ENCODE results near the gene NRF1. TPM values are rescaled to one million over a fixed set of nuclear protein-coding genes. Genes with fewer than 3 reads are reported as not detected.

The NRF1 gene
- total RNA-seq, 1 donor from 2014 or later, result 22.8 TPM

GRCh38 chr7:129707910-129708499, 96.5 kb downstream of the NRF1 start:
- peaks cover 53% of the 10 kb centered on the region for H3K36me3 Mint-ChIP-seq (ENCODE audit: low read depth)
- H3K4me1 Mint-ChIP-seq (ENCODE audit: low read depth), result peaks cover 20% of the 10 kb centered on the region
- no peaks in the 10 kb centered on the region for H3K9me3 Mint-ChIP-seq
- DNase-seq (ENCODE audit: low spot score), result no peak
- H3K4me3 Mint-ChIP-seq (ENCODE audit: low read depth), result no peak overlapping the region
- intact Hi-C loops (cut with micrococcal nuclease), result no loop called here
- no peak overlapping the region for H3K27ac Mint-ChIP-seq
- no peaks in the 10 kb centered on the region for H3K27me3 Mint-ChIP-seq (ENCODE audit: low read depth)

DNA sequence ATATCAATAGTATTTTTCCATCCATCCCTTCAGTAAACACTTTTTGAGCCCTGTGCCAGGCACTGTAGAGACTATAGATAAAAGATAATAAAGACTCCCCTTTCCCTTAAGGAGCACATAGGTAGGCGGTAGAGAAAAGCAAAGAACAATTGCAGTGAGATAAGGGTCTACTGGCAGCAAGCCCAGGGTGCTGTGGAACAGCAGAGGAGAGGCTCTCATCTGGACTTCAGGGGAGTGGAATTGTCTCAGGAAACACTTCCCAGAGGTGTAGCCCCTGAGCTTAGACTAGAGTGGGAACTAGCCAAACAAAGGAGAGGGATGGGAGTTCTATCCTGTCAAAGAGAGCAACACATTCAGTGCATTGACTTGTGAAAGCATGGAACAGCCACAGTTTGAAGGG, 102.0 kb downstream of the NRF1 start:
- Mint-ChIP-seq H3K4me1 (ENCODE audit: low read depth) (peaks cover 2% of the 10 kb centered on the region), H3K36me3 (ENCODE audit: low read depth) (peaks cover 52% of the 10 kb centered on the region), H3K27me3 (ENCODE audit: low read depth) (no peaks in the 10 kb centered on the region), H3K9me3 (no peaks in the 10 kb centered on the region), H3K4me3 (ENCODE audit: low read depth) (no peak overlapping the region), H3K27ac (no peak overlapping the region)
- intact Hi-C loops (cut with micrococcal nuclease), result no loop called here
- DNase-seq (ENCODE audit: low spot score), result no peak

DNA sequence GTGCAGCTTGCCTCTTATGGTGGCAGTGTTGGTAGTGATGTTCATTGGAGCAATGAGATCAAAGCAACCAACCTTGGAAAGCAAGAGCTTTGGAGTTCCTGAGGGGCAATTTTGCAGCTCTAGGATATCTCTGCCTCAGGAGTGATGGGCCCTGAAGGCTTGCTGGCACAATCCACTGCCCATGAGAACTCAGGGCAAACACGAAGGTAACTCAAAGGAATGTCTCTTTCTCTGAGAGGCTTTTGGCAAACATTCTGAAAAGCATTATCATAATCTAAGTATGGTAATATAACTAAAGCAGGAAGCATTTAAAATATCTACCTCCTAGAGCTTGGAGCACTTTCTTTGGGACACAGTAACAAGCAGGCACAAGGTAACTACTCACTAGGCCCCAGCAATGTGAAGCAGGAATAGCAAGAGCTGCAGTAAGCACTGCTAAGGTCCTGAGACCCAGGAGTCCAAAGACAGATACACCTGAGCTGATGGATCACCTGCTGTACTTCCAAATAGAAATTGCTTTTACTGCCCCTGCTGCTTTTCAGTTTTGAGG, 103.1 kb downstream of the NRF1 start:
- Mint-ChIP-seq H3K36me3 (ENCODE audit: low read depth) (peaks cover 53% of the 10 kb centered on the region), H3K4me1 (ENCODE audit: low read depth) (peaks cover 6% of the 10 kb centered on the region), H3K27ac (no peak overlapping the region), H3K4me3 (ENCODE audit: low read depth) (no peak overlapping the region), H3K9me3 (no peaks in the 10 kb centered on the region), H3K27me3 (ENCODE audit: low read depth) (no peaks in the 10 kb centered on the region)
- no peak for DNase-seq (ENCODE audit: low spot score)
- intact Hi-C loops (cut with micrococcal nuclease), result no loop called here

DNA sequence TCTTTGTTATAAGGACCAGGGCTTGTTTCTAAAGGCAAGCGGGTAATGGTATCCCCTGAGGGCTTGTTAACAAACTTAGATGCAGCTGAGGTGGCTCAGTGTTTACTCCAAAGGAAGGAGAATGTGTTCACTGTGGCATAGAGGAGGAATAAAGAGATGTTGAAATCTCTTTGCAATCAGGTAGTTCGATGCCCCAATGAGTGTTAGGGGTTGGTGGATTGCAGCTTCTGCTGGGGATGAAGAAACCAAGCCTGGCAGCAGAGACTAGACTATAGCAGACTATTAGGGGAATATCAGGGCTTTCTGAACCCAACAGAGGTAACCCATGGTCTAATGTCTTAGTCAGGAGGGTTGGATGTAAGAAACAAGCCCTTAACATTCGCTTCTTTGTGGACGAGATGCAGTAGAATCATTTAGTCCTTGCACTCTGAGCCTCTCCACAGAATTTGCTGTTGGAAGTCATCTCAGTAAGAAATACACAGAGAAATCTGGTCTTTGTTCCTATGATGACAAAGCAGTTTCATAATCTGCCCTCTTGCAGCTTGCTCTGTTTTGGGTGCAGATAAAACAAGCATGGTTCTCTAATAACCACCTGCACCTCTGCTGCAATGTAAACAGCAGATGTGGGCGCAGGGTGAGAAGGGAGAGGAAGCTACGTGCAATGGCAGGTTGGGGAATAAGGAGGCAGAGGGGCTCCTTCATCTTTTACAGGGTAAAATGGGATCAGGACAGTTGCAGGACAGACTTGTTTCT, 108.6 kb downstream of the NRF1 start:
- peaks cover 16% of the 10 kb centered on the region for H3K4me1 Mint-ChIP-seq (ENCODE audit: low read depth)
- intact Hi-C loops (cut with micrococcal nuclease), result no loop called here
- H3K36me3 Mint-ChIP-seq (ENCODE audit: low read depth), result peaks cover 60% of the 10 kb centered on the region
- H3K27me3 Mint-ChIP-seq (ENCODE audit: low read depth), result no peaks in the 10 kb centered on the region
- no peak overlapping the region for H3K27ac Mint-ChIP-seq
- no peak overlapping the region for H3K4me3 Mint-ChIP-seq (ENCODE audit: low read depth)
- DNase-seq (ENCODE audit: low spot score), result no peak
- no peaks in the 10 kb centered on the region for H3K9me3 Mint-ChIP-seq

GRCh38 chr7:129721068-129721467, 109.5 kb downstream of the NRF1 start:
- H3K36me3 Mint-ChIP-seq (ENCODE audit: low read depth), result peaks cover 63% of the 10 kb centered on the region
- H3K27me3 Mint-ChIP-seq (ENCODE audit: low read depth), result no peaks in the 10 kb centered on the region
- no peak for DNase-seq (ENCODE audit: low spot score)
- H3K9me3 Mint-ChIP-seq, result no peaks in the 10 kb centered on the region
- no peak overlapping the region for H3K4me3 Mint-ChIP-seq (ENCODE audit: low read depth)
- intact Hi-C loops (cut with micrococcal nuclease), result no loop called here
- no peak overlapping the region for H3K27ac Mint-ChIP-seq
- H3K4me1 Mint-ChIP-seq (ENCODE audit: low read depth), result peaks cover 16% of the 10 kb centered on the region

- intact Hi-C loops (cut with micrococcal nuclease), result no loop called here
- Mint-ChIP-seq H3K4me1 (ENCODE audit: low read depth) (peaks cover 15% of the 10 kb centered on the region), H3K27me3 (ENCODE audit: low read depth) (no peaks in the 10 kb centered on the region), H3K4me3 (ENCODE audit: low read depth) (no peak overlapping the region), H3K36me3 (ENCODE audit: low read depth) (peaks cover 61% of the 10 kb centered on the region), H3K9me3 (no peaks in the 10 kb centered on the region), H3K27ac (no peak overlapping the region)
- no peak for DNase-seq (ENCODE audit: low spot score)
Observed at GRCh38 chr7:129723679-129724078, 112.2 kb downstream of the NRF1 start.

- Mint-ChIP-seq H3K9me3 (no peaks in the 10 kb centered on the region), H3K4me3 (ENCODE audit: low read depth) (no peak overlapping the region), H3K27me3 (ENCODE audit: low read depth) (no peaks in the 10 kb centered on the region), H3K36me3 (ENCODE audit: low read depth) (peaks cover 56% of the 10 kb centered on the region), H3K27ac (no peak overlapping the region), H3K4me1 (ENCODE audit: low read depth) (peaks cover 8% of the 10 kb centered on the region)
- DNase-seq (ENCODE audit: low spot score), result no peak
- intact Hi-C loops (cut with micrococcal nuclease), result no loop called here
Observed at GRCh38 chr7:129724796-129725195, 113.3 kb downstream of the NRF1 start.

- Mint-ChIP-seq H3K4me3 (ENCODE audit: low read depth) (no peak overlapping the region), H3K4me1 (ENCODE audit: low read depth) (no peaks in the 10 kb centered on the region), H3K36me3 (ENCODE audit: low read depth) (peaks cover 53% of the 10 kb centered on the region), H3K27me3 (ENCODE audit: low read depth) (no peaks in the 10 kb centered on the region), H3K27ac (no peak overlapping the region), H3K9me3 (no peaks in the 10 kb centered on the region)
- DNase-seq (ENCODE audit: low spot score), result no peak
- intact Hi-C loops (cut with micrococcal nuclease), result no loop called here
Observed at GRCh38 chr7:129728875-129729467, 117.5 kb downstream of the NRF1 start.

DNA sequence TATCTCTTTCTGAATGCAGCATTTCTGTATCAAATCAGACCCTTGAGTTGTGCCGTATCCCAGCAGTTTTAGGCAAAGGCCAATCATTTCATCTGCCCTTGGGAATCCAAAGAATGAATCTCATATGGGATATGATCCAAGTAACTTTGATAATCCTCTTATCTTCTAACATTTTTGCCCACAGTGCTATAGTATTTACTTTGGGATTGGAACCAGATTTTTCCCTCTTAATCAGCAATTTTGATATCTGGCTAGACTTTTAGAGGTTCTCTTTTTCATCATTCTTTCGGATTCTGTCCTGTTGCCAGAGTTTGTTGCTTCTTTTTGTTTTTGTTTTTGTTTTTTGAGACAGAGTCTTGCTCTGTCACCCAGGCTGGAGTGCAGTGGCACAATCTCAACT, 118.0 kb downstream of the NRF1 start:
- Mint-ChIP-seq H3K27me3 (ENCODE audit: low read depth) (no peaks in the 10 kb centered on the region), H3K36me3 (ENCODE audit: low read depth) (peaks cover 48% of the 10 kb centered on the region), H3K4me3 (ENCODE audit: low read depth) (no peak overlapping the region), H3K9me3 (no peaks in the 10 kb centered on the region), H3K27ac (no peak overlapping the region), H3K4me1 (ENCODE audit: low read depth) (no peaks in the 10 kb centered on the region)
- intact Hi-C loops (cut with micrococcal nuclease), result no loop called here
- DNase-seq (ENCODE audit: low spot score), result no peak

DNA sequence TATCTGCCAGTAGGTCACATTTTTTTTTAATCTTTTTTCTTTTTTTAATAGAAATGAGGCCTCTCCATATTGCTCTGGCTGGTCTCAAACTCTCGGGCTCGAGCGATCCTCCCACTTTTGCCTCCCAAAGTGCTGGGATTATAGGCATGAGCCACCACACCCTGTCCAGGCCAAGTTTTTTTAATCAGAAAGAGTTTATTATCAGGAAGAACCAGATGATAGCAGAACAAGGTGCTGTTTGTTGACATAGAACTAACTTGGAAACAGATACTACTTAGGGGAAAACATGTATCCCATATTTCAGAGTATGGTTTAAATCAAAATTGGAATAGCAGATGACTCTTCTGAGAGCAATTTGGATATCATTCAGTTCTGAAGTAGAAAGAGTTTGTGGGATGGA, 118.6 kb downstream of the NRF1 start:
- no peak overlapping the region for H3K27ac Mint-ChIP-seq
- no peak for DNase-seq (ENCODE audit: low spot score)
- intact Hi-C loops (cut with micrococcal nuclease), result no loop called here
- H3K27me3 Mint-ChIP-seq (ENCODE audit: low read depth), result no peaks in the 10 kb centered on the region
- H3K4me3 Mint-ChIP-seq (ENCODE audit: low read depth), result no peak overlapping the region
- peaks cover 49% of the 10 kb centered on the region for H3K36me3 Mint-ChIP-seq (ENCODE audit: low read depth)
- no peaks in the 10 kb centered on the region for H3K9me3 Mint-ChIP-seq
- no peaks in the 10 kb centered on the region for H3K4me1 Mint-ChIP-seq (ENCODE audit: low read depth)

DNA sequence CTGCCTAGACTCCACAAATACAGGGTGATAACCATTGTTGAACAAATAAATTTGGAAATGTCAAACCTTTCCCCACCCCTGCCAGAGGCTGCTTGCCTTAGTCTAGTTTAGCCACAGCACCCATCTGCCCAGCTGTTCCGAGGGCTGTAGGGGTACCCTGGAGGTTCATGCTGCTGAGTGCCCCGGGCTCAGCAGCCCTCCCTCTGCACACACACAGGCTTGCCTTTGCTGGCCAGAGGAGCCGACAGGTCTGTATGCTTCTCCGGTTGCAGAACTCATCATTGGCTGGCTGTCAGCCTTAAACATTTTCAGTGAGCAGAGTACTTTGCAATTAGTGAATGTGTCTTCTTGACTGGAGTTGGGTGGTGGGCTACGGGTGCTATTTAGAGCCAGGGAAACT, 122.9 kb downstream of the NRF1 start:
- intact Hi-C loops (cut with micrococcal nuclease), result no loop called here
- Mint-ChIP-seq H3K4me1 (ENCODE audit: low read depth) (peaks cover 2% of the 10 kb centered on the region), H3K9me3 (no peaks in the 10 kb centered on the region), H3K27me3 (ENCODE audit: low read depth) (no peaks in the 10 kb centered on the region), H3K4me3 (ENCODE audit: low read depth) (no peak overlapping the region), H3K36me3 (ENCODE audit: low read depth) (peaks cover 32% of the 10 kb centered on the region), H3K27ac (no peak overlapping the region)
- DNase-seq (ENCODE audit: low spot score), result no peak

DNA sequence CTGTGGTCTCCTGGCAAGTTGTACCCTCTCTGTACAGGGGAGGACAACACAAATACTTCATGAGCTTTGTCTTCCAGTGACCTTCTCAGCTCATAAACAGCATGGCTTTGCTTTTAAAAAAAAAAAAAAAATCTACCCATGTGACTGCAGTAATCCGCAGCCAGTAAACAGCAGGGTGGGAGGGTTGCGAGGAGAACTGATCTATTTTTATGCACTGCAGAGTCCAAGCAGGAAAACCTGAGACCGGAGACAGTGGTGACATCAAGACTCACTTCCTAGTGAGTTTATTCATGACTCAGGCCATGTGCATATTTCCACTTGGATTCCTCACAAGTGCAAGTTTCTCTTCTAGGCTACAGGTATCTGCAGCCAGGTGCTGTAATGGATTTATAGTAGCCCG, 127.9 kb downstream of the NRF1 start:
- Mint-ChIP-seq H3K4me1 (ENCODE audit: low read depth) (peaks cover 2% of the 10 kb centered on the region), H3K4me3 (ENCODE audit: low read depth) (no peak overlapping the region), H3K27me3 (ENCODE audit: low read depth) (no peaks in the 10 kb centered on the region), H3K27ac (no peak overlapping the region), H3K9me3 (no peaks in the 10 kb centered on the region), H3K36me3 (ENCODE audit: low read depth) (peaks cover 16% of the 10 kb centered on the region)
- DNase-seq (ENCODE audit: low spot score), result no peak
- intact Hi-C loops (cut with micrococcal nuclease), result no loop called here
